IMR-90 (cell line): Measurements from ENCODE around the gene FAM76B. TPM values are rescaled to one million over a fixed set of nuclear protein-coding genes. Genes with fewer than 3 reads are reported as not detected.

ENCODE experiments used
- ATAC-seq: fragments of 200-7000 bp; cut with Tn5 transposase; 2 replicates; pipeline ENCODE4 v1.9.1; 2020; ENCODE audit warnings: low read depth, mild to moderate bottlenecking, moderate library complexity
- BruUV-seq: library from RNA; stranded (reverse); fragments of 400-500 nt; replicated peaks from 2 replicates; lab custom pipeline; 2021; lab: Mats Ljungman, UMichigan
- CTCF ChIA-PET: fragments of 300-600 bp; formaldehyde crosslinking; extraction: SDS; loops from one replicate; lab custom pipeline; 2021; ENCODE audit warnings: antibody characterized with exemption; lab: Yijun Ruan, JAX
- POLR2A ChIA-PET: fragments of 300-600 bp; sonication (Branson Sonifier 250); formaldehyde crosslinking; loops from one replicate; lab custom pipeline; 2022; ENCODE audit warnings: antibody characterized with exemption; ENCODE audit not compliant: unreplicated experiment; lab: Charles Lee
- DNase-seq: peaks from one replicate; pipeline ENCODE4 v3.0.0; 2013
- H2AFZ ChIP-seq: replicated peaks from 2 replicates; pipeline ENCODE3; 2013; ENCODE audit warnings: low read length, mild to moderate bottlenecking; ENCODE audit not compliant: poor library complexity
- H2AK5ac ChIP-seq: 2 replicates; pipeline ENCODE4 v1.6.1; 2013; ENCODE audit warnings: low read depth, low read length, inconsistent platforms
- H2AK9ac ChIP-seq: replicated peaks from 2 replicates; pipeline ENCODE3; 2013; ENCODE audit warnings: mild to moderate bottlenecking, low read depth, low read length, moderate library complexity; ENCODE audit not compliant: poor library complexity
- H2BK120ac ChIP-seq: 2 replicates; pipeline ENCODE4 v1.6.1; 2013; ENCODE audit warnings: low read depth, low read length, inconsistent platforms
- H2BK15ac ChIP-seq: 3 replicates; pipeline ENCODE4 v1.6.1; 2013; ENCODE audit warnings: low read depth, low read length, inconsistent platforms
- H2BK20ac ChIP-seq: 2 replicates; pipeline ENCODE4 v1.6.1; 2013; ENCODE audit warnings: low read depth, mild to moderate bottlenecking, inconsistent platforms, low read length, moderate library complexity
- H2BK5ac ChIP-seq: 2 replicates; pipeline ENCODE4 v1.6.1; 2013; ENCODE audit warnings: mild to moderate bottlenecking, low read depth, low read length, inconsistent platforms; ENCODE audit not compliant: poor library complexity, severe bottlenecking
- H3K14ac ChIP-seq: replicated peaks from 2 replicates; pipeline ENCODE4 v1.6.1; 2013; ENCODE audit warnings: low read depth, low read length, inconsistent platforms
- H3K18ac ChIP-seq: 2 replicates; pipeline ENCODE4 v1.6.1; 2013; ENCODE audit warnings: low read depth, low read length, control low read depth
- H3K23ac ChIP-seq: 2 replicates; pipeline ENCODE4 v1.6.1; 2013; ENCODE audit warnings: low read depth, low read length, inconsistent platforms
- H3K27ac ChIP-seq: 2 replicates; pipeline ENCODE4 v1.5.1; 2013; ENCODE audit warnings: mild to moderate bottlenecking, control low read depth, low read length; ENCODE audit not compliant: insufficient read depth
- H3K27me3 ChIP-seq: 2 replicates; pipeline ENCODE4 v1.6.1; 2013; ENCODE audit warnings: low read length; ENCODE audit not compliant: control insufficient read depth, insufficient read depth
- H3K36me3 ChIP-seq: 2 replicates; pipeline ENCODE4 v1.6.1; 2013; ENCODE audit warnings: low read length, mixed read lengths; ENCODE audit not compliant: control insufficient read depth, insufficient read depth
- H3K4ac ChIP-seq: 2 replicates; pipeline ENCODE4 v1.6.1; 2013; ENCODE audit warnings: low read depth, low read length, inconsistent platforms
- H3K4me1 ChIP-seq: 2 replicates; pipeline ENCODE4 v1.6.1; 2013; ENCODE audit warnings: low read length, mixed read lengths; ENCODE audit not compliant: control insufficient read depth, insufficient read depth
- H3K4me2 ChIP-seq: 2 replicates; pipeline ENCODE4 v1.6.1; 2013; ENCODE audit warnings: low read depth, mild to moderate bottlenecking, control low read depth, low read length, moderate library complexity
- H3K4me3 ChIP-seq: 2 replicates; pipeline ENCODE4 v1.5.1; 2013; ENCODE audit warnings: low read depth, mild to moderate bottlenecking, control low read depth, low read length, moderate library complexity; ENCODE audit not compliant: insufficient read depth
- H3K56ac ChIP-seq: 2 replicates; pipeline ENCODE4 v1.6.1; 2013; ENCODE audit warnings: low read length, inconsistent platforms; ENCODE audit not compliant: insufficient read depth; ENCODE audit errors: extremely low read depth
- H3K79me1 ChIP-seq, 2 experiments: 2 replicates each; pipeline ENCODE4 v1.6.1; 2013; ENCODE audit warnings: low read length in 2 of 2, inconsistent platforms in 1 of 2, low read depth in 1 of 2
- H3K9ac ChIP-seq: 2 replicates; pipeline ENCODE4 v1.6.1; 2013; ENCODE audit warnings: low read depth, low read length, control low read depth
- H3K9me1 ChIP-seq: 2 replicates; pipeline ENCODE4 v1.6.1; 2013; ENCODE audit warnings: low read length, inconsistent platforms; ENCODE audit not compliant: insufficient read depth
- H3K9me3 ChIP-seq: 2 replicates; pipeline ENCODE4 v1.6.1; 2013; ENCODE audit warnings: low read length; ENCODE audit not compliant: control insufficient read depth, insufficient read depth
- H4K20me1 ChIP-seq: 2 replicates; pipeline ENCODE4 v1.6.1; 2013; ENCODE audit warnings: low read length, inconsistent platforms; ENCODE audit not compliant: insufficient read depth
- H4K5ac ChIP-seq: 2 replicates; pipeline ENCODE4 v1.6.1; 2013; ENCODE audit warnings: mild to moderate bottlenecking, low read depth, low read length, control low read depth
- H4K8ac ChIP-seq, 2 experiments: 2 replicates each; pipeline ENCODE4 v1.6.1; 2013; ENCODE audit warnings: low read depth in 2 of 2, low read length in 2 of 2, control low read depth in 1 of 2, inconsistent platforms in 1 of 2
- H4K91ac ChIP-seq: 2 replicates; pipeline ENCODE4 v1.6.1; 2013; ENCODE audit warnings: low read depth, low read length, inconsistent platforms; ENCODE audit not compliant: insufficient read depth
- BHLHE40 ChIP-seq: fragments of 150-350 bp; IDR thresholded peaks from 2 replicates; pipeline ENCODE4 v1.6.1; 2016; ENCODE audit warnings: mild to moderate bottlenecking, low read depth, low read length
- CEBPB ChIP-seq: IDR thresholded peaks from 2 replicates; pipeline ENCODE4 v1.6.1; 2012; ENCODE audit warnings: low read depth, low read length, improper control_type of control experiment
- CHD1 ChIP-seq: IDR thresholded peaks from 2 replicates; pipeline ENCODE4 v1.6.1; 2012; ENCODE audit warnings: low read depth, low read length, improper control_type of control experiment
- FOS ChIP-seq: fragments of 150-350 bp; IDR thresholded peaks from 2 replicates; pipeline ENCODE4 v1.6.1; 2016; ENCODE audit warnings: low read depth, low read length
- MAFK ChIP-seq: IDR thresholded peaks from 2 replicates; pipeline ENCODE4 v1.6.1; 2012; ENCODE audit warnings: low read depth, low read length, improper control_type of control experiment
- MAZ ChIP-seq: IDR thresholded peaks from 2 replicates; pipeline ENCODE4 v1.6.1; 2012; ENCODE audit warnings: low read depth, mild to moderate bottlenecking, low read length, improper control_type of control experiment, moderate library complexity, borderline replicate concordance
- MXI1 ChIP-seq: IDR thresholded peaks from 2 replicates; pipeline ENCODE4 v1.6.1; 2012; ENCODE audit warnings: low read depth, mild to moderate bottlenecking, low read length, moderate library complexity, borderline replicate concordance
- NFE2L2 ChIP-seq: fragments of 150-350 bp; IDR thresholded peaks from 2 replicates; pipeline ENCODE4 v1.6.1; 2016; ENCODE audit warnings: low read depth, mild to moderate bottlenecking, low read length
- POLR2A ChIP-seq: IDR thresholded peaks from 2 replicates; pipeline ENCODE4 v1.6.1; 2012; ENCODE audit warnings: mild to moderate bottlenecking, low read depth, low read length
- RAD21 ChIP-seq: IDR thresholded peaks from 2 replicates; pipeline ENCODE4 v1.6.1; 2012; ENCODE audit warnings: low read length, improper control_type of control experiment
- RCOR1 ChIP-seq: IDR thresholded peaks from 2 replicates; pipeline ENCODE4 v1.6.1; 2012; ENCODE audit warnings: mild to moderate bottlenecking, low read length, improper control_type of control experiment; ENCODE audit not compliant: insufficient replicate concordance
- RFX5 ChIP-seq: IDR thresholded peaks from 2 replicates; pipeline ENCODE4 v1.8.0; 2012; ENCODE audit warnings: low read depth, mild to moderate bottlenecking, low read length, moderate library complexity
- SMC3 ChIP-seq: fragments of 150-350 bp; IDR thresholded peaks from 2 replicates; pipeline ENCODE4 v1.6.1; 2016; ENCODE audit warnings: low read depth, mild to moderate bottlenecking, antibody characterized with exemption, low read length, moderate library complexity
- WGBS, 2 experiments: methylation state at CpG; one replicate each; pipeline versions ENCODE4 v1.1.5 to v1.1.7; 2013; ENCODE audit warnings: missing lambda C conversion rate in 2 of 2; ENCODE audit not compliant: insufficient read length in 1 of 2; ENCODE audit errors: extremely low coverage in 2 of 2; 5-methylcytosine and 5-hydroxymethylcytosine counted together
- dilution Hi-C: fragments of 300-500 bp; cut with HindIII; formaldehyde crosslinking; loops from one replicate; pipeline ENCODE4 v1.14.3; 2018; ENCODE audit warnings: low sequenced_read_pairs; ENCODE audit not compliant: unreplicated experiment
- in situ Hi-C: fragments of 300-500 bp; cut with MboI; formaldehyde crosslinking; loops from 3 replicates; pipeline ENCODE4 v1.14.3; 2019; ENCODE audit warnings: low sequenced_read_pairs, inconsistent platforms, mixed read lengths
- intact Hi-C: fragments of 100-400 bp; cut with micrococcal nuclease; formaldehyde crosslinking; loops from 2 replicates; pipeline ENCODE4 v1.10.0; 2022
- polyA plus RNA-seq, 3 experiments: library from polyadenylated mRNA; depleted of rRNA; stranded (reverse); fragments of >200 nt; gene quantifications; 2 replicates each; pipeline ENCODE4 v1.2.3, GENCODE V29; 2012; ENCODE audit warnings: low replicate concordance in 1 of 3
- total RNA-seq: library from RNA; depleted of rRNA; stranded (reverse); fragments of >200 nt; gene quantifications from 2 replicates; pipeline ENCODE4 v1.2.3, GENCODE V29; 2012
- TF ChIP-seq, protein P1 (sequence below): fragments of 150-350 bp; IDR thresholded peaks from 2 replicates; pipeline ENCODE4 v1.6.1; 2017; ENCODE audit warnings: mild to moderate bottlenecking, antibody characterized with exemption, low read length, low read depth
- TF ChIP-seq, protein P2 (sequence below): conservative IDR thresholded peaks from 2 replicates; pipeline ENCODE4 v1.5.1; 2012; ENCODE audit warnings: mild to moderate bottlenecking, low read depth, low read length, improper control_type of control experiment
- TF ChIP-seq, protein P3 (sequence below): fragments of 150-350 bp; IDR thresholded peaks from 2 replicates; pipeline ENCODE4 v1.6.1; 2016; ENCODE audit warnings: low read depth, mild to moderate bottlenecking, low read length, moderate library complexity, borderline replicate concordance

The FAM76B gene
- total and polyA plus RNA-seq, 2 of the 4 experiments (the other 2 are of a cell fraction), result 12.7 to 14.3 TPM

DNA sequence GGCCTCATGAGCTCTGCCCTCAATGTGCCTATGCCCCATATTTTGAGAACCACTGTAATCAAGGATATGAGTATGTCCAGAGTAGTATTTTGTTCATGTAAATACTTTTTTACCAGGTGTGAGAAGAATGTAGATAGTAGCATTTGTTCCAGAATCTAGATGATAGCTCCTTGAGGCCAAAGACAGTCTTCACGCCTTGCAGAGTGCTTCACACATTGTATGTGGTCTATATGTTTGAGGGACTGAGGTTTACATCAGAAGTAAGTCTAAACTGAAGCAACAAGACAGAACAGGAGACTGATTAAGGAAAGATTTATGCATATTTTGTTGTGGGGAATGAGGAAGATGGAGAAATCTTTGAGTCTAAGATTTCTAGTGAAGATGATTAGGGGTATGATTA, 13.2 kb upstream of the FAM76B start:
- ChIA-PET CTCF (no interaction called here), POLR2A (no interaction called here)
- Histone ChIP-seq H3K27me3 (no peaks in the 10 kb centered on the region), H2AK9ac (no peak overlapping the region), H2BK15ac (no peak overlapping the region), H4K20me1 (no peaks in the 10 kb centered on the region), H3K4ac (no peak overlapping the region), H3K4me3 (no peak overlapping the region), H3K9me1 (no peaks in the 10 kb centered on the region), H3K79me1 (peaks cover 3 to 17% of the 10 kb centered on the region in 2 experiments; a peak in 3 of 4 replicates), H2BK20ac (no peak overlapping the region), H3K36me3 (peaks cover 15% of the 10 kb centered on the region), H4K8ac (no peak overlapping the region), H4K5ac (no peak overlapping the region), H3K56ac (no peak overlapping the region), H3K27ac (no peak overlapping the region), H3K23ac (no peak overlapping the region), H3K9me3 (no peaks in the 10 kb centered on the region), H3K9ac (no peak overlapping the region), H2BK120ac (no peak overlapping the region), H3K4me2 (no peak overlapping the region), H3K18ac (no peak overlapping the region), H3K14ac (no peak overlapping the region), H2BK5ac (no peak overlapping the region), H3K4me1 (no peaks in the 10 kb centered on the region), H2AFZ (no peak overlapping the region), H4K91ac (no peak overlapping the region), H2AK5ac (no peak overlapping the region)
- WGBS, 2 experiments, result no CpG with 5 or more reads among the region's 1 CpG
- DNase-seq (no peak), ATAC-seq (no peak)
- intact Hi-C loops (no loop called here), dilution Hi-C loops (no loop called here), in situ Hi-C loops (no loop called here)
- TF ChIP-seq MXI1, result no peak
- TF ChIP-seq CHD1, result no peak
- TF ChIP-seq CEBPB, result no peak
- TF ChIP-seq SMC3, result no peak
- no peak for TF ChIP-seq BHLHE40
- TF ChIP-seq RFX5, result no peak
- no peak for TF ChIP-seq RCOR1
- TF ChIP-seq MAZ, result no peak
- TF ChIP-seq, protein P1, sequence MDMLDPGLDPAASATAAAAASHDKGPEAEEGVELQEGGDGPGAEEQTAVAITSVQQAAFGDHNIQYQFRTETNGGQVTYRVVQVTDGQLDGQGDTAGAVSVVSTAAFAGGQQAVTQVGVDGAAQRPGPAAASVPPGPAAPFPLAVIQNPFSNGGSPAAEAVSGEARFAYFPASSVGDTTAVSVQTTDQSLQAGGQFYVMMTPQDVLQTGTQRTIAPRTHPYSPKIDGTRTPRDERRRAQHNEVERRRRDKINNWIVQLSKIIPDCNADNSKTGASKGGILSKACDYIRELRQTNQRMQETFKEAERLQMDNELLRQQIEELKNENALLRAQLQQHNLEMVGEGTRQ, result no peak
- TF ChIP-seq, protein P2, sequence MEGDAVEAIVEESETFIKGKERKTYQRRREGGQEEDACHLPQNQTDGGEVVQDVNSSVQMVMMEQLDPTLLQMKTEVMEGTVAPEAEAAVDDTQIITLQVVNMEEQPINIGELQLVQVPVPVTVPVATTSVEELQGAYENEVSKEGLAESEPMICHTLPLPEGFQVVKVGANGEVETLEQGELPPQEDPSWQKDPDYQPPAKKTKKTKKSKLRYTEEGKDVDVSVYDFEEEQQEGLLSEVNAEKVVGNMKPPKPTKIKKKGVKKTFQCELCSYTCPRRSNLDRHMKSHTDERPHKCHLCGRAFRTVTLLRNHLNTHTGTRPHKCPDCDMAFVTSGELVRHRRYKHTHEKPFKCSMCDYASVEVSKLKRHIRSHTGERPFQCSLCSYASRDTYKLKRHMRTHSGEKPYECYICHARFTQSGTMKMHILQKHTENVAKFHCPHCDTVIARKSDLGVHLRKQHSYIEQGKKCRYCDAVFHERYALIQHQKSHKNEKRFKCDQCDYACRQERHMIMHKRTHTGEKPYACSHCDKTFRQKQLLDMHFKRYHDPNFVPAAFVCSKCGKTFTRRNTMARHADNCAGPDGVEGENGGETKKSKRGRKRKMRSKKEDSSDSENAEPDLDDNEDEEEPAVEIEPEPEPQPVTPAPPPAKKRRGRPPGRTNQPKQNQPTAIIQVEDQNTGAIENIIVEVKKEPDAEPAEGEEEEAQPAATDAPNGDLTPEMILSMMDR, result no peak
- no peak for TF ChIP-seq FOS
- no peak for TF ChIP-seq MAFK
- no peak for TF ChIP-seq POLR2A
- TF ChIP-seq RAD21, result no peak
- no peak for TF ChIP-seq NFE2L2
- TF ChIP-seq, protein P3, sequence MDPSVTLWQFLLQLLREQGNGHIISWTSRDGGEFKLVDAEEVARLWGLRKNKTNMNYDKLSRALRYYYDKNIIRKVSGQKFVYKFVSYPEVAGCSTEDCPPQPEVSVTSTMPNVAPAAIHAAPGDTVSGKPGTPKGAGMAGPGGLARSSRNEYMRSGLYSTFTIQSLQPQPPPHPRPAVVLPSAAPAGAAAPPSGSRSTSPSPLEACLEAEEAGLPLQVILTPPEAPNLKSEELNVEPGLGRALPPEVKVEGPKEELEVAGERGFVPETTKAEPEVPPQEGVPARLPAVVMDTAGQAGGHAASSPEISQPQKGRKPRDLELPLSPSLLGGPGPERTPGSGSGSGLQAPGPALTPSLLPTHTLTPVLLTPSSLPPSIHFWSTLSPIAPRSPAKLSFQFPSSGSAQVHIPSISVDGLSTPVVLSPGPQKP, result no peak
- BruUV-seq, result no TSS peak
